AG04450 (cell line): Measurements from ENCODE around the gene CD28. TPM values are rescaled to one million over a fixed set of nuclear protein-coding genes. Genes with fewer than 3 reads are reported as not detected.

ENCODE experiments used
- CTCF ChIA-PET: fragments of 300-600, 350-600 bp; formaldehyde crosslinking; extraction: SDS; loops from one replicate; lab custom pipeline; 2022; ENCODE audit warnings: antibody characterized with exemption, inconsistent platforms; lab: Charles Lee
- POLR2A ChIA-PET: fragments of 350-600 bp; formaldehyde crosslinking; extraction: SDS; loops from one replicate; lab custom pipeline; 2021; ENCODE audit warnings: antibody characterized with exemption, inconsistent platforms; lab: Yijun Ruan, JAX
- DNase-seq: peaks from one replicate; pipeline ENCODE4 v3.0.0-alpha.2; 2011; ENCODE audit warnings: low read depth, low spot score
- H3K27ac ChIP-seq: one replicate; pipeline ENCODE4 v1.5.1; 2012; ENCODE audit warnings: low read depth, low read length, control low read depth
- H3K27me3 ChIP-seq: one replicate; pipeline ENCODE4 v1.6.0; 2012; ENCODE audit warnings: low read length; ENCODE audit not compliant: control insufficient read depth, insufficient read depth
- H3K4me3 ChIP-seq: 2 replicates; pipeline ENCODE4 v1.5.1; 2011; ENCODE audit warnings: mild to moderate bottlenecking, low read depth, low read length, control low read depth
- H3K9me3 ChIP-seq: 2 replicates; pipeline ENCODE4 v1.5.1; 2012; ENCODE audit warnings: low read length; ENCODE audit not compliant: control insufficient read depth, insufficient read depth
- CTCF ChIP-seq: IDR thresholded peaks from 2 replicates; pipeline ENCODE4 v1.5.1; 2011; ENCODE audit warnings: low read depth, low read length, control low read depth, inconsistent platforms
- polyA minus RNA-seq: library from RNA; depleted of rRNA, polyadenylated mRNA; stranded (reverse); fragments of >200 nt; gene quantifications from 2 replicates; pipeline ENCODE4 v1.2.3, GENCODE V29; 2011; rRNA and poly(A)+ RNA removed
- polyA plus RNA-seq: library from polyadenylated mRNA; depleted of rRNA; stranded (reverse); fragments of >200 nt; gene quantifications from 2 replicates; pipeline ENCODE4 v1.2.3, GENCODE V29; 2011; rRNA removed

The CD28 gene
- not detected in 2 replicates for polyA plus RNA-seq
- polyA minus RNA-seq, result not detected in 2 replicates

DNA sequence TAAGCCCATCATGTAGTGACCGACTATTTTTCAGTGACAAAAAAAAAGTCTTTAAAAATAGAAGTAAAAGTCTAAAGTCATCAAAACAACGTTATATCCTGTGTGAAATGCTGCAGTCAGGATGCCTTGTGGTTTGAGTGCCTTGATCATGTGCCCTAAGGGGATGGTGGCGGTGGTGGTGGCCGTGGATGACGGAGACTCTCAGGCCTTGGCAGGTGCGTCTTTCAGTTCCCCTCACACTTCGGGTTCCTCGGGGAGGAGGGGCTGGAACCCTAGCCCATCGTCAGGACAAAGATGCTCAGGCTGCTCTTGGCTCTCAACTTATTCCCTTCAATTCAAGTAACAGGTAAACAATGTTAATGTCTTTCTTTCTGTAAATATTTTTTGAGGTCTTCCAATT lies at the start of gene CD28:
Gene CD28, plus strand, starts transcription at position 237 of the 400 bp plus-strand sequence. Its CDS starts 58 bp downstream, at position 295.
- no peak within 1 kb of the TSS for H3K4me3 ChIP-seq
- H3K27ac ChIP-seq, result no peak within 1 kb of the TSS
- H3K9me3 ChIP-seq, result no peaks in the 10 kb centered on the region
- POLR2A ChIA-PET, result no interaction called here
- no peak for DNase-seq
- no peaks in the 10 kb centered on the region for H3K27me3 ChIP-seq
- CTCF ChIA-PET, result no interaction called here
- TF ChIP-seq CTCF, result no peak

DNA sequence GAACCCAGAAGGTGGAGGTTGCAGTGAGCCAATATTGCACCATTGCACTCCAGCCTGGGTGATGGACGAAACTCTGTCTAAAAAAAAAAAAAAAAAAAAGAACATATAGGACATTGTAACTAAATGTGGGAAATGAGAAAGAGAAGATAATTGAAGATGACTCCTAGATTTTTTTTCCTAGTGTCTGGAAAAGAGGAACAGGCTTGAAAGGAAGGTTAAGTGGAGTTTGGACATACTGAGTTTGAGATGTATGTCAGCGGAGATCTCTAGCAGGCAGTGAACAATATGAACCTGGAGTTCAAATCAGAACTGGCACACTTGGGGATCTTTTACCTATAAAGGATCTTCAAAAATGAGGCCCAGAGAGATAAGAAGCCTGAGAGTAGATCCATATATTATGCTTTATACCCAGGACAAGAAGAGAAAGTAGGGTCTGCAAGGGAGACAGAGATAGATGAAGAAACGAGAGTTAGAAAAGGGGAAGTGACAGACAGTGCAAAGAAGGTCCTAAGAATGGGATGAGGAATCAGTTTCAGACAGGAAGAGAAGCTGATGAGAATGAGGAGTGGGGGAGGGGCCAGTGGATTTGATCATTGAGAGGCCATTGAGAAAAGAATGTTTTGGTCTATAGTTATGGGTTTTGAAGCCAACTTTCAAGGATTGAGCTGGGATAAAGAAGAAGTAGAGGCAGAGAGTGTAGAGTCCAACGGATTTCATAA lies 46.9 kb upstream of the CD28 start:
- Histone ChIP-seq H3K27ac (no peak overlapping the region), H3K27me3 (no peaks in the 10 kb centered on the region), H3K4me3 (no peak overlapping the region), H3K9me3 (no peaks in the 10 kb centered on the region)
- DNase-seq, result no peak
- POLR2A ChIA-PET, result no interaction called here
- no peak for TF ChIP-seq CTCF
- CTCF ChIA-PET, result no interaction called here

- ChIA-PET POLR2A (no interaction called here), CTCF (no interaction called here)
- H3K27ac ChIP-seq, result no peak overlapping the region
- no peak overlapping the region for H3K4me3 ChIP-seq
- no peak for TF ChIP-seq CTCF
- H3K9me3 ChIP-seq, result no peaks in the 10 kb centered on the region
- no peak for DNase-seq
- no peaks in the 10 kb centered on the region for H3K27me3 ChIP-seq
These were observed 46.0 kb upstream of the CD28 start for GRCh38 chr2:203660465-203660864.

- DNase-seq, result no peak
- no peaks in the 10 kb centered on the region for H3K27me3 ChIP-seq
- ChIA-PET POLR2A (no interaction called here), CTCF (no interaction called here)
- H3K9me3 ChIP-seq, result no peaks in the 10 kb centered on the region
- no peak for TF ChIP-seq CTCF
- H3K4me3 ChIP-seq, result no peak overlapping the region
- H3K27ac ChIP-seq, result no peak overlapping the region
These were observed 45.0 kb upstream of the CD28 start for GRCh38 chr2:203661279-203661908.

- DNase-seq, result no peak
- ChIA-PET POLR2A (no interaction called here), CTCF (interaction anchor here (1.2 kb wide), 1 partner anchor 153 kb away, joined by 3 read pairs; no protein-coding TSS in a partner anchor)
- no peak overlapping the region for H3K27ac ChIP-seq
- H3K27me3 ChIP-seq, result no peaks in the 10 kb centered on the region
- no peak for TF ChIP-seq CTCF
- H3K9me3 ChIP-seq, result no peaks in the 10 kb centered on the region
- no peak overlapping the region for H3K4me3 ChIP-seq
These were observed 44.0 kb upstream of the CD28 start for GRCh38 chr2:203662487-203662886.
